Trophoblast cell (in vitro differentiated cells and primary cell): Measurements from ENCODE around the gene ZBTB32.

ENCODE experiments used
- DNase-seq, 2 donors: peaks; one replicate each; pipeline ENCODE4 v3.0.0-alpha.2; 2016
- H2AFZ ChIP-seq: 2 replicates; pipeline ENCODE4 v1.6.1; 2013; ENCODE audit warnings: low read length, moderate library complexity, mild to moderate bottlenecking; ENCODE audit not compliant: insufficient read depth, poor library complexity
- H2AK5ac ChIP-seq: 2 replicates; pipeline ENCODE4 v1.6.1; 2013; ENCODE audit warnings: mild to moderate bottlenecking, low read length
- H2BK120ac ChIP-seq: 2 replicates; pipeline ENCODE4 v1.6.1; 2013; ENCODE audit warnings: low read length, mild to moderate bottlenecking, moderate library complexity; ENCODE audit not compliant: insufficient read depth, poor library complexity
- H2BK12ac ChIP-seq: 2 replicates; pipeline ENCODE4 v1.6.1; 2013; ENCODE audit warnings: mild to moderate bottlenecking, low read length, moderate library complexity
- H2BK5ac ChIP-seq: 2 replicates; pipeline ENCODE4 v1.6.1; 2013; ENCODE audit warnings: low read length, low read depth, moderate library complexity, mild to moderate bottlenecking; ENCODE audit not compliant: poor library complexity
- H3K14ac ChIP-seq: 2 replicates; pipeline ENCODE4 v1.6.1; 2013; ENCODE audit warnings: mild to moderate bottlenecking, low read length
- H3K18ac ChIP-seq: 2 replicates; pipeline ENCODE4 v1.6.1; 2013; ENCODE audit warnings: mild to moderate bottlenecking, low read length
- H3K23ac ChIP-seq: 2 replicates; pipeline ENCODE4 v1.6.1; 2013; ENCODE audit warnings: low read length
- H3K27ac ChIP-seq: 2 replicates; pipeline ENCODE4 v1.5.1; 2013; ENCODE audit warnings: low read depth, mild to moderate bottlenecking, inconsistent platforms, low read length, moderate library complexity
- H3K27me3 ChIP-seq: 2 replicates; pipeline ENCODE4 v1.6.1; 2013; ENCODE audit warnings: inconsistent platforms, mild to moderate bottlenecking, low read length, moderate library complexity; ENCODE audit not compliant: insufficient read depth
- H3K36me3 ChIP-seq, 2 experiments: 1 replicate in 1 of 2; 2 replicates in 1 of 2; pipeline ENCODE4 v1.6.1; 2013; ENCODE audit warnings: low read length in 2 of 2, mild to moderate bottlenecking in 2 of 2, moderate library complexity in 1 of 2; ENCODE audit not compliant: insufficient read depth in 2 of 2, control insufficient read depth in 1 of 2
- H3K4ac ChIP-seq: 2 replicates; pipeline ENCODE4 v1.6.1; 2013; ENCODE audit warnings: low read depth, mild to moderate bottlenecking, low read length, moderate library complexity
- H3K4me1 ChIP-seq, 2 experiments: 1 replicate in 1 of 2; 2 replicates in 1 of 2; pipeline ENCODE4 v1.6.1; 2013; ENCODE audit warnings: low read length in 2 of 2, mild to moderate bottlenecking in 2 of 2, moderate library complexity in 1 of 2; ENCODE audit not compliant: insufficient read depth in 2 of 2, control insufficient read depth in 1 of 2
- H3K4me2 ChIP-seq: 2 replicates; pipeline ENCODE4 v1.6.1; 2013; ENCODE audit warnings: inconsistent platforms, mild to moderate bottlenecking, low read length, moderate library complexity
- H3K4me3 ChIP-seq: 2 replicates; pipeline ENCODE4 v1.5.1; 2013; ENCODE audit warnings: mild to moderate bottlenecking, low read depth, low read length, inconsistent platforms
- H3K79me1 ChIP-seq: one replicate; pipeline ENCODE4 v1.6.1; 2013; ENCODE audit warnings: low read length
- H3K79me2 ChIP-seq: 2 replicates; pipeline ENCODE4 v1.6.1; 2013; ENCODE audit warnings: low read length, mild to moderate bottlenecking; ENCODE audit not compliant: control insufficient read depth, insufficient read depth, poor library complexity
- H3K9ac ChIP-seq: 2 replicates; pipeline ENCODE4 v1.6.1; 2013; ENCODE audit warnings: mild to moderate bottlenecking, low read length
- H3K9me3 ChIP-seq: 2 replicates; pipeline ENCODE4 v1.6.1; 2013; ENCODE audit warnings: low read depth, mild to moderate bottlenecking, control low read depth, inconsistent platforms, low read length; ENCODE audit not compliant: insufficient read depth
- H4K12ac ChIP-seq: 2 replicates; pipeline ENCODE4 v1.6.1; 2013; ENCODE audit warnings: low read depth, mild to moderate bottlenecking, low read length, moderate library complexity
- H4K8ac ChIP-seq: 2 replicates; pipeline ENCODE4 v1.6.1; 2013; ENCODE audit warnings: low read depth, mild to moderate bottlenecking, low read length, moderate library complexity
- H4K91ac ChIP-seq: one replicate; pipeline ENCODE4 v1.6.1; 2013; ENCODE audit warnings: low read depth, mild to moderate bottlenecking, low read length, moderate library complexity
- WGBS: extraction: QIAGEN DNeasy Blood & Tissue Kit; methylation state at CpG from one replicate; pipeline ENCODE4 v1.1.7; 2013; ENCODE audit warnings: missing lambda C conversion rate; ENCODE audit not compliant: insufficient read length, insufficient coverage; ENCODE audit errors: extremely low coverage; 5-methylcytosine and 5-hydroxymethylcytosine counted together

ZBTB32 gene

DNA sequence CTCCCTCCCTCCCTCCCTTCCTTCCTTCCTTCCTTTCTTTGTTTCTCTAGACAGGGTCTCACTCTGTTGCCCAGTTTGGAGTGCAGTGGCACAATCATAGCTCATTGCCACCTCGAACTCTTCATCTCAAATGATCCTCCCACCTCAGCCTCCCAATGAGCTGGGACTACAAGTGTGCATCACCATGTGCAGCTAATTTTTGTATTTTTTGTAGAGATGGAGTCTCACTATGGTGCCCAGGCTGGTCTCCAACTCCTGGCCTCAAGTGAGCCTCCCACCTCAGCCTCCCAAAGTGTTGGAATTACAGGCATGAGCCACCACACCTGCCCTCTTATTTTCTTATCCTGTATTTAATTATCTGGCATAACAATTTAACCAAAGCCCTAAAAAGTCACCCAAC, 33.7 kb upstream of the ZBTB32 start:
- no peak overlapping the region for H3K14ac ChIP-seq
- H3K79me1 ChIP-seq = no peaks in the 10 kb centered on the region
- no peak overlapping the region for H2BK5ac ChIP-seq
- H3K23ac ChIP-seq = no peak overlapping the region
- H2BK120ac ChIP-seq = no peak overlapping the region
- peak in 1 of 2 donors; percentile 38 for DNase-seq
- H3K4me3 ChIP-seq = no peak overlapping the region
- H3K79me2 ChIP-seq = no peaks in the 10 kb centered on the region
- no peak overlapping the region for H3K27ac ChIP-seq
- H3K27me3 ChIP-seq = no peaks in the 10 kb centered on the region
- no peak overlapping the region for H4K12ac ChIP-seq
- H3K9ac ChIP-seq = no peak overlapping the region
- H3K4ac ChIP-seq = no peak overlapping the region
- no peak overlapping the region for H3K4me2 ChIP-seq
- H3K36me3 ChIP-seq = no peaks in the 10 kb centered on the region
- H2BK12ac ChIP-seq = no peak overlapping the region
- no peak overlapping the region for H4K8ac ChIP-seq
- no CpG with 5 or more reads among the region's 1 CpG for WGBS
- no peak overlapping the region for H4K91ac ChIP-seq
- peaks cover 4% of the 10 kb centered on the region in 2 experiments for H3K4me1 ChIP-seq
- no peak overlapping the region for H3K18ac ChIP-seq
- H2AK5ac ChIP-seq = no peak overlapping the region
- no peak overlapping the region for H2AFZ ChIP-seq
- H3K9me3 ChIP-seq = peaks cover 1% of the 10 kb centered on the region

- Histone ChIP-seq H4K8ac (no peak overlapping the region), H2BK5ac (no peak overlapping the region), H3K79me2 (no peaks in the 10 kb centered on the region), H2AK5ac (no peak overlapping the region), H2BK120ac (no peak overlapping the region), H4K12ac (no peak overlapping the region), H3K14ac (no peak overlapping the region), H3K18ac (no peak overlapping the region), H3K4me1 (peaks cover 4% of the 10 kb centered on the region in 2 experiments), H4K91ac (no peak overlapping the region), H3K4me3 (no peak overlapping the region), H2BK12ac (no peak overlapping the region), H3K23ac (no peak overlapping the region), H3K9ac (no peak overlapping the region), H3K27ac (no peak overlapping the region), H3K4ac (no peak overlapping the region), H3K9me3 (peaks cover 1% of the 10 kb centered on the region), H3K4me2 (no peak overlapping the region), H3K27me3 (no peaks in the 10 kb centered on the region), H3K36me3 (no peaks in the 10 kb centered on the region), H2AFZ (no peak overlapping the region), H3K79me1 (no peaks in the 10 kb centered on the region)
- peak; percentile 72 to 84 for DNase-seq
- no CpG with 5 or more reads among the region's 3 CpGs for WGBS
These were observed 32.5 kb upstream of the ZBTB32 start for GRCh38 chr19:35671818-35672217.

DNA sequence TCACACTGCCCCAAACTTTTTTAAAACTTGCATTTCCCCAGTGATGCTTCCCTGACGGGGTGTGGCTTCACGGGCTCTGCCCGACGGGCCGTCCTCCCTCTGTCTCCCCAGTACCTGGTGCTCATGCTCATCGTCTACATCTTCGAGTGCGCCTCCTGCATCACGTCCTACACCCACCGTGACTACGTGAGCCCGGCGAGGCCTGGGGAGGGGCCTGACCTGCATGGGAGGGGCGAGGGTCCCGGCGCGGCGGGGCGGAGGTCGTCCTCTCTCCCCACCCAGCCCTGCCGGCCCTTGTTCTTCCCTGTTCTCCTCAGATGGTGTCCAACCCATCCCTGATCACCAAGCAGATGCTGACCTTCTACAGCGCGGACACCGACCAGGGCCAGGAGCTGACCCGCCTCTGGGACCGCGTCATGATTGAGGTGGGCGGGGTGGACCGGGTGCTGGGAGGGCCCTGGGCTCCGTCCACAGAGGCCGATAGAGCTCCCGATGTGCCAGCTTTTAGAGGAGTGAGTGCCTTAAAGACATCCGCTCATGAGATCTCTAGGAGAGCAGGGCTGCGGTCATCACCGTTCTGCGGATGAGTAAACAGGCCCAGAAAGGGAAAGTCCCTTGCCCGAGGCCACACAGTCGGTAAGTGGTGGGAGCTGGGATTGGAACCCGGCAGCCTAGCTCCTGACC, 31.1 kb upstream of the ZBTB32 start:
- WGBS = no CpG with 5 or more reads among the region's 39 CpGs
- no peak overlapping the region for H4K91ac ChIP-seq
- no peak overlapping the region for H4K12ac ChIP-seq
- H3K36me3 ChIP-seq = no peaks in the 10 kb centered on the region
- H2BK120ac ChIP-seq = no peak overlapping the region
- H3K27me3 ChIP-seq = no peaks in the 10 kb centered on the region
- H3K18ac ChIP-seq = no peak overlapping the region
- no peak overlapping the region for H3K14ac ChIP-seq
- no peaks in the 10 kb centered on the region for H3K79me2 ChIP-seq
- H2AK5ac ChIP-seq = no peak overlapping the region
- H3K4me3 ChIP-seq = peak overlapping the region; percentile 50
- no peak overlapping the region for H3K4ac ChIP-seq
- no peak overlapping the region for H3K27ac ChIP-seq
- H2BK5ac ChIP-seq = no peak overlapping the region
- H3K79me1 ChIP-seq = no peaks in the 10 kb centered on the region
- no peak overlapping the region for H4K8ac ChIP-seq
- peak overlapping the region; percentile 0 for H2AFZ ChIP-seq
- peaks cover 4% of the 10 kb centered on the region in 2 experiments for H3K4me1 ChIP-seq
- H3K23ac ChIP-seq = no peak overlapping the region
- H3K9me3 ChIP-seq = no peaks in the 10 kb centered on the region
- no peak overlapping the region for H3K9ac ChIP-seq
- H2BK12ac ChIP-seq = no peak overlapping the region
- H3K4me2 ChIP-seq = peak overlapping the region; percentile 77
- peak; percentile 83 to 88 for DNase-seq

- no peaks in the 10 kb centered on the region for H3K79me1 ChIP-seq
- H4K91ac ChIP-seq = no peak overlapping the region
- peaks cover 4% of the 10 kb centered on the region in 2 experiments for H3K4me1 ChIP-seq
- no peak overlapping the region for H3K14ac ChIP-seq
- H3K23ac ChIP-seq = no peak overlapping the region
- no peaks in the 10 kb centered on the region for H3K27me3 ChIP-seq
- H2AK5ac ChIP-seq = no peak overlapping the region
- H3K9me3 ChIP-seq = no peaks in the 10 kb centered on the region
- H2AFZ ChIP-seq = no peak overlapping the region
- no peaks in the 10 kb centered on the region for H3K36me3 ChIP-seq
- no peak overlapping the region for H3K4me2 ChIP-seq
- H3K4me3 ChIP-seq = no peak overlapping the region
- H3K18ac ChIP-seq = no peak overlapping the region
- no peak overlapping the region for H2BK5ac ChIP-seq
- no CpG with 5 or more reads among the region's 15 CpGs for WGBS
- H4K8ac ChIP-seq = no peak overlapping the region
- no peaks in the 10 kb centered on the region for H3K79me2 ChIP-seq
- H3K27ac ChIP-seq = no peak overlapping the region
- H3K4ac ChIP-seq = no peak overlapping the region
- no peak overlapping the region for H2BK12ac ChIP-seq
- no peak overlapping the region for H2BK120ac ChIP-seq
- H4K12ac ChIP-seq = no peak overlapping the region
- H3K9ac ChIP-seq = no peak overlapping the region
- DNase-seq = no peak
These were observed 28.7 kb upstream of the ZBTB32 start for GRCh38 chr19:35675589-35676140.
